HepG2 (cell line): ENCODE measurements around the gene RELL1. TPM values are rescaled to one million over a fixed set of nuclear protein-coding genes. Genes with fewer than 3 reads are reported as not detected.
A peak's percentile ranks its signal among the peaks of the same experiment; 100 is the strongest.

Experiments used
- CEBPG ChIP-seq: IDR thresholded peaks from 2 replicates; pipeline ENCODE4 v1.6.1; 2016
- SALL1 ChIP-seq: sonication (generic); formaldehyde crosslinking; IDR thresholded peaks from 2 replicates; pipeline ENCODE4 v1.8.0; 2022; ENCODE audit warnings: mild to moderate bottlenecking, missing genetic modification reagents
- SMYD3 ChIP-seq: sonication (generic); formaldehyde crosslinking; IDR thresholded peaks from 2 replicates; pipeline ENCODE4 v1.8.1; 2023; ENCODE audit warnings: mild to moderate bottlenecking, missing genetic modification reagents
- TCF7 ChIP-seq: sonication (generic); IDR thresholded peaks from 2 replicates; pipeline ENCODE4 v1.6.1; 2016; ENCODE audit warnings: antibody characterized with exemption, low read depth
- TEAD3 ChIP-seq: optimal IDR thresholded peaks from 2 replicates; pipeline ENCODE3; 2016; ENCODE audit warnings: borderline replicate concordance
- ZC3H4 ChIP-seq: sonication (generic); formaldehyde crosslinking; IDR thresholded peaks from 2 replicates; pipeline ENCODE4 v1.4.0; 2020; ENCODE audit warnings: missing genetic modification reagents, borderline replicate concordance
- ZFP36L1 ChIP-seq: sonication (generic); formaldehyde crosslinking; IDR thresholded peaks from 2 replicates; pipeline ENCODE4 v1.8.0; 2022; ENCODE audit warnings: mild to moderate bottlenecking, missing genetic modification reagents, moderate library complexity
- ZNF230 ChIP-seq: sonication (generic); formaldehyde crosslinking; IDR thresholded peaks from 2 replicates; pipeline ENCODE4 v1.4.0; 2020; ENCODE audit warnings: mild to moderate bottlenecking, missing genetic modification reagents
- ZNF331 ChIP-seq: sonication (generic); formaldehyde crosslinking; IDR thresholded peaks from 2 replicates; pipeline ENCODE4 v1.4.0; 2020; ENCODE audit warnings: missing genetic modification reagents
- ZNF572 ChIP-seq: sonication (generic); formaldehyde crosslinking; IDR thresholded peaks from 2 replicates; pipeline ENCODE4 v1.5.1; 2020; ENCODE audit warnings: mild to moderate bottlenecking, missing genetic modification reagents
- polyA plus RNA-seq, 8 experiments: library from polyadenylated mRNA; depleted of rRNA in 3 of 8; stranded (reverse) in 7 of 8; unstranded in 1 of 8; fragments of >200 nt; fragmentation: Illumina TruSeq in 4 of 8; extraction: Trizol in 4 of 8; gene quantifications; 2 replicates each; pipeline versions ENCODE4 v1.2.1 to v1.2.3, GENCODE V29; 2011 to 2016; ENCODE audit warnings: low read depth in 4 of 8, missing spikeins in 1 of 8, mixed read lengths in 1 of 8; ENCODE audit not compliant: insufficient read depth in 1 of 8
- total RNA-seq, 5 experiments: library from RNA; depleted of rRNA; stranded (reverse); fragments of >200 nt; fragmentation: Illumina TruSeq; extraction: Trizol; gene quantifications; 2 replicates each; pipeline ENCODE4 v1.2.3, GENCODE V29; 2016; ENCODE audit warnings: low read depth in 1 of 5
- TF ChIP-seq, protein P1 (sequence below): sonication (generic); formaldehyde crosslinking; IDR thresholded peaks from 2 replicates; pipeline ENCODE4 v1.5.1; 2020; ENCODE audit warnings: missing genetic modification reagents, mild to moderate bottlenecking, borderline replicate concordance
- TF ChIP-seq, protein P2 (sequence below): sonication (generic); formaldehyde crosslinking; IDR thresholded peaks from 2 replicates; pipeline ENCODE4 v1.9.0; 2022; ENCODE audit warnings: low read depth, missing genetic modification reagents
- TF ChIP-seq, protein P3 (sequence below): IDR thresholded peaks from 2 replicates; pipeline ENCODE4 v1.6.1; 2018; ENCODE audit warnings: missing genetic modification reagents
- TF ChIP-seq, protein P4 (sequence below), 2 experiments: fragments of 450-650 bp in 1 of 2; sonication (generic) in 1 of 2; formaldehyde crosslinking; IDR thresholded peaks; 2 replicates each; pipeline versions ENCODE4 v1.5.0 to v1.8.0; 2020 to 2022; ENCODE audit warnings: mild to moderate bottlenecking in 1 of 2, missing genetic modification reagents in 1 of 2
- TF ChIP-seq, protein P5 (sequence below): sonication (generic); formaldehyde crosslinking; IDR thresholded peaks from 2 replicates; pipeline ENCODE4 v1.8.1; 2023; ENCODE audit warnings: missing genetic modification reagents, inconsistent platforms, borderline replicate concordance
- TF ChIP-seq, protein P6 (sequence below): sonication (generic); formaldehyde crosslinking; IDR thresholded peaks from 2 replicates; pipeline ENCODE4 v1.4.0; 2020; ENCODE audit warnings: missing genetic modification reagents
- TF ChIP-seq, protein P7 (sequence below): sonication (generic); formaldehyde crosslinking; IDR thresholded peaks from 2 replicates; pipeline ENCODE4 v1.5.1; 2020; ENCODE audit warnings: missing genetic modification reagents, mild to moderate bottlenecking, borderline replicate concordance
- TF ChIP-seq, protein P8 (sequence below): sonication (generic); formaldehyde crosslinking; IDR thresholded peaks from 2 replicates; pipeline ENCODE4 v1.4.0; 2020; ENCODE audit warnings: mild to moderate bottlenecking, missing genetic modification reagents, borderline replicate concordance
- TF ChIP-seq, protein P9 (sequence below): sonication (generic); formaldehyde crosslinking; conservative IDR thresholded peaks from 2 replicates; pipeline ENCODE4 v1.4.0; 2020; ENCODE audit warnings: missing genetic modification reagents

The RELL1 gene
- total and polyA plus RNA-seq, 2 of the 13 experiments (the other 11 are each of a cell fraction or from before 2014, with no cell fraction given) = 8.4 to 58.4 TPM

DNA sequence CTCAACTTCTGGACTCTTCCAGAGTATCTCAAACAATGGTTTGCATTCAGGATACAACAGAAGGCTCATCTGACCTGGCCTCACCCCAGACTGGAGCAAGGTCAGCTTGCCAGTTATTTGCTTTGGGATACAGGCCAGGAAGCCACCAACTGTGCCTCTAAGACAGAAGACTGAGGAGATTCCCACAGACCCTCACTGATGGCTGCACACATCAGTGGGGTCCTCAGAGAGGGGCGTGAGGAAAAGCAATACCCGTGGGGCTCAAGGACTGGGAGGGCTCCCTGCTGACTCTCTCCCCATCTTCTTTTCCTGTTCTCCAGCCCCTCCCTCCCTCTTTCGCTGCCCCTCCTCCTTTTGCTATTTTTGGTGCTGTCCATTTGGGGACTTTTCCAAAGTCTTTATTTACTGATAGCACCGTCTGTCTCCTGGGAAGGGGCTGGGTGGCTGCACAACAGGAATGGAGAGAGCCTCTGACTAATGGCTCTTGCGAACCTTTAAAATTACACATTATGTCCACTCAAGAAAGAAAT is 23.2 kb downstream of the RELL1 start (continued):
- TF ChIP-seq, protein P1, sequence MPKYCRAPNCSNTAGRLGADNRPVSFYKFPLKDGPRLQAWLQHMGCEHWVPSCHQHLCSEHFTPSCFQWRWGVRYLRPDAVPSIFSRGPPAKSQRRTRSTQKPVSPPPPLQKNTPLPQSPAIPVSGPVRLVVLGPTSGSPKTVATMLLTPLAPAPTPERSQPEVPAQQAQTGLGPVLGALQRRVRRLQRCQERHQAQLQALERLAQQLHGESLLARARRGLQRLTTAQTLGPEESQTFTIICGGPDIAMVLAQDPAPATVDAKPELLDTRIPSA (CRISPR knock-in tag) = no peak
- TF ChIP-seq CEBPG (CRISPR knock-in tag) (no peak), ZNF331 (CRISPR knock-in tag) (peak; percentile 39; the same call in 1 of the 2 replicates), SALL1 (no peak; the same call in none of the 2 replicates), TCF7 (0 out of 2 replicates have a peak, but pooled peaks have one; percentile 9), ZNF230 (0 out of 2 replicates have a peak, but pooled peaks have one; percentile 60), SMYD3 (CRISPR knock-in tag) (no peak), TEAD3 (peak; percentile 19), ZC3H4 (no peak), ZNF572 (CRISPR knock-in tag) (no peak), ZFP36L1 (CRISPR knock-in tag) (no peak)
- TF ChIP-seq, protein P2, sequence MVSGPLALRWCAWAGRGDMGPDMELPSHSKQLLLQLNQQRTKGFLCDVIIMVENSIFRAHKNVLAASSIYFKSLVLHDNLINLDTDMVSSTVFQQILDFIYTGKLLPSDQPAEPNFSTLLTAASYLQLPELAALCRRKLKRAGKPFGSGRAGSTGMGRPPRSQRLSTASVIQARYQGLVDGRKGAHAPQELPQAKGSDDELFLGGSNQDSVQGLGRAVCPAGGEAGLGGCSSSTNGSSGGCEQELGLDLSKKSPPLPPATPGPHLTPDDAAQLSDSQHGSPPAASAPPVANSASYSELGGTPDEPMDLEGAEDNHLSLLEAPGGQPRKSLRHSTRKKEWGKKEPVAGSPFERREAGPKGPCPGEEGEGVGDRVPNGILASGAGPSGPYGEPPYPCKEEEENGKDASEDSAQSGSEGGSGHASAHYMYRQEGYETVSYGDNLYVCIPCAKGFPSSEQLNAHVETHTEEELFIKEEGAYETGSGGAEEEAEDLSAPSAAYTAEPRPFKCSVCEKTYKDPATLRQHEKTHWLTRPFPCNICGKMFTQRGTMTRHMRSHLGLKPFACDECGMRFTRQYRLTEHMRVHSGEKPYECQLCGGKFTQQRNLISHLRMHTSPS (CRISPR knock-in tag) = no peak
- TF ChIP-seq, protein P3, sequence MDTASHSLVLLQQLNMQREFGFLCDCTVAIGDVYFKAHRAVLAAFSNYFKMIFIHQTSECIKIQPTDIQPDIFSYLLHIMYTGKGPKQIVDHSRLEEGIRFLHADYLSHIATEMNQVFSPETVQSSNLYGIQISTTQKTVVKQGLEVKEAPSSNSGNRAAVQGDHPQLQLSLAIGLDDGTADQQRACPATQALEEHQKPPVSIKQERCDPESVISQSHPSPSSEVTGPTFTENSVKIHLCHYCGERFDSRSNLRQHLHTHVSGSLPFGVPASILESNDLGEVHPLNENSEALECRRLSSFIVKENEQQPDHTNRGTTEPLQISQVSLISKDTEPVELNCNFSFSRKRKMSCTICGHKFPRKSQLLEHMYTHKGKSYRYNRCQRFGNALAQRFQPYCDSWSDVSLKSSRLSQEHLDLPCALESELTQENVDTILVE (CRISPR knock-in tag) = no peak
- TF ChIP-seq, protein P4, sequence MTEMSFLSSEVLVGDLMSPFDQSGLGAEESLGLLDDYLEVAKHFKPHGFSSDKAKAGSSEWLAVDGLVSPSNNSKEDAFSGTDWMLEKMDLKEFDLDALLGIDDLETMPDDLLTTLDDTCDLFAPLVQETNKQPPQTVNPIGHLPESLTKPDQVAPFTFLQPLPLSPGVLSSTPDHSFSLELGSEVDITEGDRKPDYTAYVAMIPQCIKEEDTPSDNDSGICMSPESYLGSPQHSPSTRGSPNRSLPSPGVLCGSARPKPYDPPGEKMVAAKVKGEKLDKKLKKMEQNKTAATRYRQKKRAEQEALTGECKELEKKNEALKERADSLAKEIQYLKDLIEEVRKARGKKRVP (CRISPR knock-in tag; IDR thresholded peaks at IDR 0.05) = no peak
- TF ChIP-seq, protein P5, sequence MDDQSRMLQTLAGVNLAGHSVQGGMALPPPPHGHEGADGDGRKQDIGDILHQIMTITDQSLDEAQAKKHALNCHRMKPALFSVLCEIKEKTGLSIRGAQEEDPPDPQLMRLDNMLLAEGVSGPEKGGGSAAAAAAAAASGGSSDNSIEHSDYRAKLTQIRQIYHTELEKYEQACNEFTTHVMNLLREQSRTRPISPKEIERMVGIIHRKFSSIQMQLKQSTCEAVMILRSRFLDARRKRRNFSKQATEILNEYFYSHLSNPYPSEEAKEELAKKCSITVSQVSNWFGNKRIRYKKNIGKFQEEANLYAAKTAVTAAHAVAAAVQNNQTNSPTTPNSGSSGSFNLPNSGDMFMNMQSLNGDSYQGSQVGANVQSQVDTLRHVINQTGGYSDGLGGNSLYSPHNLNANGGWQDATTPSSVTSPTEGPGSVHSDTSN = no peak
- TF ChIP-seq, protein P6, sequence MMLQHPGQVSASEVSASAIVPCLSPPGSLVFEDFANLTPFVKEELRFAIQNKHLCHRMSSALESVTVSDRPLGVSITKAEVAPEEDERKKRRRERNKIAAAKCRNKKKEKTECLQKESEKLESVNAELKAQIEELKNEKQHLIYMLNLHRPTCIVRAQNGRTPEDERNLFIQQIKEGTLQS (CRISPR knock-in tag) = no peak
- TF ChIP-seq, protein P7, sequence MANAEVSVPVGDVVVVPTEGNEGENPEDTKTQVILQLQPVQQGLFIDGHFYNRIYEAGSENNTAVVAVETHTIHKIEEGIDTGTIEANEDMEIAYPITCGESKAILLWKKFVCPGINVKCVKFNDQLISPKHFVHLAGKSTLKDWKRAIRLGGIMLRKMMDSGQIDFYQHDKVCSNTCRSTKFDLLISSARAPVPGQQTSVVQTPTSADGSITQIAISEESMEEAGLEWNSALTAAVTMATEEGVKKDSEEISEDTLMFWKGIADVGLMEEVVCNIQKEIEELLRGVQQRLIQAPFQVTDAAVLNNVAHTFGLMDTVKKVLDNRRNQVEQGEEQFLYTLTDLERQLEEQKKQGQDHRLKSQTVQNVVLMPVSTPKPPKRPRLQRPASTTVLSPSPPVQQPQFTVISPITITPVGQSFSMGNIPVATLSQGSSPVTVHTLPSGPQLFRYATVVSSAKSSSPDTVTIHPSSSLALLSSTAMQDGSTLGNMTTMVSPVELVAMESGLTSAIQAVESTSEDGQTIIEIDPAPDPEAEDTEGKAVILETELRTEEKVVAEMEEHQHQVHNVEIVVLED (CRISPR knock-in tag) = no peak
- TF ChIP-seq, protein P8, sequence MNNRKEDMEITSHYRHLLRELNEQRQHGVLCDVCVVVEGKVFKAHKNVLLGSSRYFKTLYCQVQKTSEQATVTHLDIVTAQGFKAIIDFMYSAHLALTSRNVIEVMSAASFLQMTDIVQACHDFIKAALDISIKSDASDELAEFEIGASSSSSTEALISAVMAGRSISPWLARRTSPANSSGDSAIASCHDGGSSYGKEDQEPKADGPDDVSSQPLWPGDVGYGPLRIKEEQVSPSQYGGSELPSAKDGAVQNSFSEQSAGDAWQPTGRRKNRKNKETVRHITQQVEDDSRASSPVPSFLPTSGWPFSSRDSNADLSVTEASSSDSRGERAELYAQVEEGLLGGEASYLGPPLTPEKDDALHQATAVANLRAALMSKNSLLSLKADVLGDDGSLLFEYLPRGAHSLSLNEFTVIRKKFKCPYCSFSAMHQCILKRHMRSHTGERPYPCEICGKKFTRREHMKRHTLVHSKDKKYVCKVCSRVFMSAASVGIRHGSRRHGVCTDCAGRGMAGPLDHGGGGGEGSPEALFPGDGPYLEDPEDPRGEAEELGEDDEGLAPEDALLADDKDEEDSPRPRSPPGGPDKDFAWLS = no peak
- TF ChIP-seq, protein P9, sequence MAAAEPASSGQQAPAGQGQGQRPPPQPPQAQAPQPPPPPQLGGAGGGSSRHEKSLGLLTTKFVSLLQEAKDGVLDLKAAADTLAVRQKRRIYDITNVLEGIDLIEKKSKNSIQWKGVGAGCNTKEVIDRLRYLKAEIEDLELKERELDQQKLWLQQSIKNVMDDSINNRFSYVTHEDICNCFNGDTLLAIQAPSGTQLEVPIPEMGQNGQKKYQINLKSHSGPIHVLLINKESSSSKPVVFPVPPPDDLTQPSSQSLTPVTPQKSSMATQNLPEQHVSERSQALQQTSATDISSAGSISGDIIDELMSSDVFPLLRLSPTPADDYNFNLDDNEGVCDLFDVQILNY (CRISPR knock-in tag) = no peak
